ENCODE results near the gene DCDC1. TPM values are rescaled to one million over a fixed set of nuclear protein-coding genes. Genes with fewer than 3 reads are reported as not detected.

Gene DCDC1
- total RNA-seq, 1 experiment from 2014 or later, result 0.58 TPM

- ChIA-PET CTCF (no interaction called here), POLR2A (ENCODE audit: low non-redundant PET) (no interaction called here)
- no peak for DNase-seq (ENCODE audit: low spot score)
- H3K4me1 ChIP-seq (ENCODE audit: insufficient read depth, low read length, poor library complexity, severe bottlenecking), result no peaks in the 10 kb centered on the region
- BruUV-seq (replicated peaks), result no TSS peak
- TF ChIP-seq EZH2 (IDR thresholded peaks at IDR 0.05; ENCODE audit: borderline replicate concordance, low read depth, low read length, poor library complexity, severe bottlenecking) (no peak), CTCF (conservative IDR thresholded peaks at IDR 0.05; ENCODE audit: low read depth, low read length) (no peak)
- H3K36me3 ChIP-seq (ENCODE audit: insufficient read depth, low read length, poor library complexity, severe bottlenecking), result no peaks in the 10 kb centered on the region
- no peaks in the 10 kb centered on the region for H3K9me3 ChIP-seq (ENCODE audit: low read depth, low read length, poor library complexity, severe bottlenecking)
- H3K27me3 ChIP-seq (replicated peaks; ENCODE audit: insufficient read depth, low read depth, low read length, poor library complexity), result peaks cover 4% of the 10 kb centered on the region
- no peak overlapping the region for H3K27ac ChIP-seq (ENCODE audit: low read depth, low read length, poor library complexity, severe bottlenecking)
- intact Hi-C loops (cut with micrococcal nuclease; ENCODE audit: unreplicated experiment), result no loop called here
- H3K4me3 ChIP-seq (ENCODE audit: low read depth, low read length, poor library complexity, severe bottlenecking), result no peak overlapping the region
These were observed 378.8 kb downstream of the DCDC1 start for GRCh38 chr11:30990625-30991296.

GRCh38 chr11:30987819-30988218 is 381.7 kb downstream of the DCDC1 start:
- no TSS peak for BruUV-seq (replicated peaks)
- TF ChIP-seq CTCF (conservative IDR thresholded peaks at IDR 0.05; ENCODE audit: low read depth, low read length), result no peak
- TF ChIP-seq EZH2 (IDR thresholded peaks at IDR 0.05; ENCODE audit: borderline replicate concordance, low read depth, low read length, poor library complexity, severe bottlenecking), result no peak
- CTCF ChIA-PET, result interaction anchor here (1.0 kb wide), 1 partner anchor 57 kb away, joined by 6 read pairs; no protein-coding TSS in a partner anchor
- H3K4me3 ChIP-seq (ENCODE audit: low read depth, low read length, poor library complexity, severe bottlenecking), result no peak overlapping the region
- no peaks in the 10 kb centered on the region for H3K9me3 ChIP-seq (ENCODE audit: low read depth, low read length, poor library complexity, severe bottlenecking)
- H3K27me3 ChIP-seq (replicated peaks; ENCODE audit: insufficient read depth, low read depth, low read length, poor library complexity), result peaks cover 13% of the 10 kb centered on the region
- POLR2A ChIA-PET (ENCODE audit: low non-redundant PET), result no interaction called here
- DNase-seq (ENCODE audit: low spot score), result no peak
- H3K4me1 ChIP-seq (ENCODE audit: insufficient read depth, low read length, poor library complexity, severe bottlenecking), result peaks cover 11% of the 10 kb centered on the region
- no peak overlapping the region for H3K27ac ChIP-seq (ENCODE audit: low read depth, low read length, poor library complexity, severe bottlenecking)
- intact Hi-C loops (cut with micrococcal nuclease; ENCODE audit: unreplicated experiment), result no loop called here
- no peaks in the 10 kb centered on the region for H3K36me3 ChIP-seq (ENCODE audit: insufficient read depth, low read length, poor library complexity, severe bottlenecking)

GRCh38 chr11:30985536-30985935 is 384.0 kb downstream of the DCDC1 start:
- TF ChIP-seq EZH2 (IDR thresholded peaks at IDR 0.05; ENCODE audit: borderline replicate concordance, low read depth, low read length, poor library complexity, severe bottlenecking), result no peak
- intact Hi-C loops (cut with micrococcal nuclease; ENCODE audit: unreplicated experiment), result no loop called here
- ChIA-PET CTCF (no interaction called here), POLR2A (ENCODE audit: low non-redundant PET) (no interaction called here)
- Histone ChIP-seq H3K27me3 (replicated peaks; ENCODE audit: insufficient read depth, low read depth, low read length, poor library complexity) (peaks cover 13% of the 10 kb centered on the region), H3K4me1 (ENCODE audit: insufficient read depth, low read length, poor library complexity, severe bottlenecking) (peaks cover 15% of the 10 kb centered on the region), H3K4me3 (ENCODE audit: low read depth, low read length, poor library complexity, severe bottlenecking) (no peak overlapping the region), H3K9me3 (ENCODE audit: low read depth, low read length, poor library complexity, severe bottlenecking) (no peaks in the 10 kb centered on the region), H3K36me3 (ENCODE audit: insufficient read depth, low read length, poor library complexity, severe bottlenecking) (no peaks in the 10 kb centered on the region), H3K27ac (ENCODE audit: low read depth, low read length, poor library complexity, severe bottlenecking) (no peak overlapping the region)
- DNase-seq (ENCODE audit: low spot score), result no peak
- BruUV-seq (replicated peaks), result no TSS peak

GRCh38 chr11:30984827-30985226 is 384.7 kb downstream of the DCDC1 start:
- DNase-seq (ENCODE audit: low spot score), result no peak
- TF ChIP-seq EZH2 (IDR thresholded peaks at IDR 0.05; ENCODE audit: borderline replicate concordance, low read depth, low read length, poor library complexity, severe bottlenecking) (no peak), CTCF (conservative IDR thresholded peaks at IDR 0.05; ENCODE audit: low read depth, low read length) (no peak)
- POLR2A ChIA-PET (ENCODE audit: low non-redundant PET), result no interaction called here
- CTCF ChIA-PET, result no interaction called here
- Histone ChIP-seq H3K27ac (ENCODE audit: low read depth, low read length, poor library complexity, severe bottlenecking) (no peak overlapping the region), H3K4me1 (ENCODE audit: insufficient read depth, low read length, poor library complexity, severe bottlenecking) (peaks cover 15% of the 10 kb centered on the region), H3K36me3 (ENCODE audit: insufficient read depth, low read length, poor library complexity, severe bottlenecking) (no peaks in the 10 kb centered on the region), H3K27me3 (replicated peaks; ENCODE audit: insufficient read depth, low read depth, low read length, poor library complexity) (peaks cover 18% of the 10 kb centered on the region), H3K9me3 (ENCODE audit: low read depth, low read length, poor library complexity, severe bottlenecking) (no peaks in the 10 kb centered on the region), H3K4me3 (ENCODE audit: low read depth, low read length, poor library complexity, severe bottlenecking) (no peak overlapping the region)
- BruUV-seq (replicated peaks), result no TSS peak
- intact Hi-C loops (cut with micrococcal nuclease; ENCODE audit: unreplicated experiment), result no loop called here

All from A673 (cell line).